NT2/D1 (cell line): ENCODE results near the gene ZNF385B.

Source experiments
- DNase-seq: peaks from one replicate; pipeline ENCODE4 v3.0.0-alpha.2; 2011; ENCODE audit warnings: low read depth, low spot score
- H3K27me3 ChIP-seq: 2 replicates; pipeline ENCODE4 v1.6.0; 2011; ENCODE audit warnings: mild to moderate bottlenecking; ENCODE audit not compliant: insufficient read length, insufficient read depth
- H3K36me3 ChIP-seq: 2 replicates; pipeline ENCODE4 v1.6.1; 2011; ENCODE audit warnings: mild to moderate bottlenecking, low read length, mixed read lengths; ENCODE audit not compliant: insufficient read depth, insufficient read length
- H3K4me1 ChIP-seq: 2 replicates; pipeline ENCODE4 v1.5.1; 2011; ENCODE audit not compliant: insufficient read depth, insufficient read length
- H3K4me3 ChIP-seq: 2 replicates; pipeline ENCODE4 v1.5.1; 2011; ENCODE audit warnings: low read depth; ENCODE audit not compliant: insufficient read length
- H3K9ac ChIP-seq: 2 replicates; pipeline ENCODE4 v1.6.0; 2011; ENCODE audit warnings: low read depth; ENCODE audit not compliant: insufficient read length
- H3K9me3 ChIP-seq: 2 replicates; pipeline ENCODE4 v1.5.1; 2011; ENCODE audit warnings: mild to moderate bottlenecking, low read length; ENCODE audit not compliant: insufficient read depth
- SUZ12 ChIP-seq: IDR thresholded peaks from 2 replicates; pipeline ENCODE4 v1.6.1; 2011; ENCODE audit not compliant: insufficient read length, insufficient read depth; ENCODE audit errors: extremely low read depth
- YY1 ChIP-seq: IDR thresholded peaks from 2 replicates; pipeline ENCODE4 v1.6.1; 2011; ENCODE audit not compliant: insufficient read length, insufficient read depth
- ZNF274 ChIP-seq: IDR thresholded peaks from 2 replicates; pipeline ENCODE4 v1.6.1; 2011; ENCODE audit warnings: mild to moderate bottlenecking, low read depth, low read length

ZNF385B gene

GRCh38 chr2:179861416-179862067, at the start of gene ZNF385B:
ZNF385B (minus strand) TSS chr2:179861612.
- Histone ChIP-seq H3K27me3 (peaks cover 54% of the 10 kb centered on the region), H3K9me3 (no peaks in the 10 kb centered on the region), H3K4me3 (peak within 1 kb of the TSS; percentile 74), H3K9ac (peak within 1 kb of the TSS; percentile 77), H3K36me3 (no peaks in the 10 kb centered on the region), H3K4me1 (no peaks in the 10 kb centered on the region)
- DNase-seq = no peak
- TF ChIP-seq YY1 = no peak
- TF ChIP-seq SUZ12 = no peak
- no peak for TF ChIP-seq ZNF274

DNA sequence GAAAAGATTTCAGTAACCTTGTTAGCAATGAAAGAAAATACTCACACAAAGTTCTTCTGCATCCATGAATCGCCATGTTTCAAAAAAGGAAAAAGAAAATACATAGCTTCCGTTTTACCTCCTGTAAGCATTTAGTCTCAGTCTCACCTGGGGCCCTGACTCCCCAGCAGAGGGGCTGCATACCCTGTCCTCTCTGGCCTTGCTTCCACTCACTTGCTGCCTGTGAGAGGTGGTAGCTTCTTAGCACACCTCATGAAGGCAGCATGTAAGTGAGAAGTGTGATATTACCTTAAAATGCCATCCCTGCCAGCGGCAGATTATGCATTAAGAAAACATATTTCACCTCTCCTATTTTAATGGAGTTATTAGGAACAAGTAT, 49.3 kb upstream of the ZNF385B start:
- H3K9me3 ChIP-seq = no peaks in the 10 kb centered on the region
- H3K9ac ChIP-seq = no peak overlapping the region
- peaks cover 4% of the 10 kb centered on the region for H3K4me1 ChIP-seq
- H3K4me3 ChIP-seq = no peak overlapping the region
- no peak for DNase-seq
- TF ChIP-seq SUZ12 (no peak), ZNF274 (no peak), YY1 (no peak)
- H3K27me3 ChIP-seq = no peaks in the 10 kb centered on the region
- no peaks in the 10 kb centered on the region for H3K36me3 ChIP-seq

DNA sequence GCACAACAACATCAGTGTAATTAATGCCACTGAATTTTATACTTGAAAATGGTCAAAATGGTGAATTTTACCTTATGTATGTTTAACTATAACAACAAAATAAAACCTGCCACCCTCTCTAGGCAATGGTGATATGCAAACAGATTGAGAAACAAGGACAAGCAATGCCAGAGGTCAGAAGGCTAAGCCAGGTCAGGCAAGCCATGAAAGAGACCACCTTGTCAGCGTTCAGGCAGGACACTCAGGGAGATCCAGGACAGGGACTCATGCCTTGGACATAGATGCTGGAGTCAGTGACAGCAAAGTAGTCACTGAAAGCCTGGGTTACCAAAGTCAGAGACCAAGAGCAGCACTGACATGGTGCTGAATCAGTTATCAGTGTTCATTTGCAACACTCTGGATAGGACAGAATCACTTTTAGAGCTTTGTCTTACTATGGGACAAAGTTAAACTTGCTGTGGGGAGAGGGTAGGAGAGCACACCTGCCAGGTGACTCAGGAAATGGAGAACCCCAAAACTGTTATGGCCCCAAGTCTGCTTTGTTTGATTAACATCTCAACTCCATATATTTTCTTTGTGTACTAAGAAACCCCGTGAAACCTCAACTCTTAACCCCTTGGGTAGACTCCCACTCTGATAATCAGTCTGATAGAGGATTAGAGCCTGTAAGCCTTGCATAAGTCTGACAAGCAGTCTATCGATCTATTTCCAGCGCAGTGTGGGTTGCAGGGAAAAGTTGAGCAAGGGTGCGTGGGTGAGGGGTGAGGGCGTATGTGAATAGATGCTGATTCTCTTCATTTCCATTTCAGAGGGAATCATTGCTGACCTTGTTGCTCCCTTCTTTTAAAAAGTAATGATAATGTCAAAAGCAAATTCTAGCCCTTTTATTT, 48.7 kb upstream of the ZNF385B start:
- H3K36me3 ChIP-seq = no peaks in the 10 kb centered on the region
- no peak overlapping the region for H3K4me3 ChIP-seq
- H3K27me3 ChIP-seq = no peaks in the 10 kb centered on the region
- peaks cover 4% of the 10 kb centered on the region for H3K4me1 ChIP-seq
- TF ChIP-seq SUZ12 (no peak), YY1 (no peak), ZNF274 (no peak)
- DNase-seq = no peak
- no peak overlapping the region for H3K9ac ChIP-seq
- no peaks in the 10 kb centered on the region for H3K9me3 ChIP-seq

GRCh38 chr2:179900655-179901054, 39.2 kb upstream of the ZNF385B start:
- H3K36me3 ChIP-seq = no peaks in the 10 kb centered on the region
- no peak for DNase-seq

DNA sequence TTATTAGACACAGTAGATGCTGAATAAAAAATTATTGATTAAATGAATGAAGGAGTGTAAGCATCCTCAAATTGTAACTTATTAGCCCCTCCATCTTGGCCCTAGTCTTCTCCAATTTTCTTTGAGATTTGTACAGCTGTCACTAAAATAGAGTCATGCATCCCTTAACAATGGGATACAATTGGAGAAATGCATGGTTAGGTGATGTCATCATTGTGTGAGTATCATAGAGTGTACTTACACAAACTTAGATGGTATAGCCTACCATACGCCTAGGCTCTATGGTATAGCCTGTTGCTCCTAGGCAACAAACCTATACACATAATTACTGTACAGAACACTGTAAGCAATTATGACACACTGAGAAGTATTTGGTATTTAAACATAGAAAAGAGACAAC, 38.3 kb upstream of the ZNF385B start:
- Histone ChIP-seq H3K9me3 (peaks cover 13% of the 10 kb centered on the region; the same call in 1 of the 2 replicates), H3K36me3 (no peaks in the 10 kb centered on the region), H3K4me3 (no peak overlapping the region), H3K27me3 (no peaks in the 10 kb centered on the region), H3K4me1 (no peaks in the 10 kb centered on the region), H3K9ac (no peak overlapping the region)
- DNase-seq = no peak
- TF ChIP-seq YY1 (no peak), ZNF274 (no peak), SUZ12 (no peak)

More at GRCh38 chr2:179900655-179901054, 39.2 kb upstream of the ZNF385B start:
- Histone ChIP-seq H3K4me3 (no peak overlapping the region), H3K9ac (no peak overlapping the region), H3K9me3 (peaks cover 13% of the 10 kb centered on the region; the same call in 1 of the 2 replicates), H3K27me3 (no peaks in the 10 kb centered on the region), H3K4me1 (no peaks in the 10 kb centered on the region)
- TF ChIP-seq YY1 (no peak), ZNF274 (no peak)

DNA sequence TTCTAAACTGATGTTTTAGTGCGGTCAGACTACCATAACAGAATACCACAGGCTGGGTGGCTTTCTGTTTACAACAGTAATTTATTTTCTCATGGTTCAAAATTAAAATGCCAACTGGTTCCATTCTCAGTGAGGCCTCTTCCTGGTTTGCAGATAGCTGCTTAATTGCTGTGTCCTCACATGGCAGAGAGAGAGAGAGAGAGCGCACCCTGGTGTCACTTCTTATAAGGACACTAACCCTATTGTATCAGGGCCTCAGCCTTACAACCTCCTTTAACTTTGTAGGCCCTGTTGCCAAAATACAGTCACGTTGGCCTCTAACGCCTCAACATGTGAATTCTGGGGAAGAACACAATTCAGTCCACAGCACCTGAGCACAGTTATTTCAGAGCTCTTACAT, 37.5 kb upstream of the ZNF385B start:
- Histone ChIP-seq H3K9me3 (peaks cover 11% of the 10 kb centered on the region; the same call in 1 of the 2 replicates), H3K4me3 (no peak overlapping the region), H3K4me1 (no peaks in the 10 kb centered on the region), H3K9ac (no peak overlapping the region), H3K27me3 (no peaks in the 10 kb centered on the region), H3K36me3 (no peaks in the 10 kb centered on the region)
- TF ChIP-seq ZNF274 (no peak), YY1 (no peak), SUZ12 (no peak)
- DNase-seq = peak; percentile 71

GRCh38 chr2:179893616-179894015, 32.2 kb upstream of the ZNF385B start:
- H3K9ac ChIP-seq = no peak overlapping the region
- no peaks in the 10 kb centered on the region for H3K4me1 ChIP-seq
- DNase-seq = no peak
- no peaks in the 10 kb centered on the region for H3K27me3 ChIP-seq
- peaks cover 6% of the 10 kb centered on the region for H3K9me3 ChIP-seq
- H3K36me3 ChIP-seq = no peaks in the 10 kb centered on the region
- TF ChIP-seq SUZ12 (no peak), YY1 (no peak), ZNF274 (no peak)
- no peak overlapping the region for H3K4me3 ChIP-seq
